GM21576 (cell line): Measurements from ENCODE around the gene SENP1.

Source experiments
- ATAC-seq: cut with Tn5 transposase; IDR thresholded peaks from one replicate; pipeline ENCODE4 v1.9.1; 2021; ENCODE audit warnings: mild to moderate bottlenecking, moderate library complexity; ENCODE audit not compliant: unreplicated experiment

SENP1 gene

GRCh38 chr12:48037267-48037915 is 68.5 kb downstream of the SENP1 start:
- ATAC-seq = no peak

- no peak for ATAC-seq
Observed at GRCh38 chr12:48036818-48037217, 69.1 kb downstream of the SENP1 start.

GRCh38 chr12:48034835-48035805 is 70.8 kb downstream of the SENP1 start:
- no peak for ATAC-seq

- no peak for ATAC-seq
Observed at GRCh38 chr12:48033451-48033850, 72.4 kb downstream of the SENP1 start.

- no peak for ATAC-seq
Observed at GRCh38 chr12:48032597-48032996, 73.3 kb downstream of the SENP1 start.

- no peak for ATAC-seq
Observed at GRCh38 chr12:48031135-48031960, 74.5 kb downstream of the SENP1 start.

- ATAC-seq = no peak
Observed at GRCh38 chr12:48030173-48030650, 75.7 kb downstream of the SENP1 start.

- ATAC-seq = no peak
Observed at GRCh38 chr12:48029491-48030172, 76.2 kb downstream of the SENP1 start.

GRCh38 chr12:48028541-48029431 is 77.1 kb downstream of the SENP1 start:
- no peak for ATAC-seq

GRCh38 chr12:48027183-48028002 is 78.5 kb downstream of the SENP1 start:
- no peak for ATAC-seq

- no peak for ATAC-seq
Observed at GRCh38 chr12:48026060-48026827, 79.6 kb downstream of the SENP1 start.

GRCh38 chr12:48025281-48025680 is 80.6 kb downstream of the SENP1 start:
- ATAC-seq = no peak

GRCh38 chr12:48024735-48025134 is 81.1 kb downstream of the SENP1 start:
- ATAC-seq = no peak

- no peak for ATAC-seq
Observed at GRCh38 chr12:48023386-48023785, 82.5 kb downstream of the SENP1 start.

GRCh38 chr12:48022676-48023385 is 83.0 kb downstream of the SENP1 start:
- ATAC-seq = no peak

- ATAC-seq = no peak
Observed at GRCh38 chr12:48022180-48022521, 83.7 kb downstream of the SENP1 start.

GRCh38 chr12:48021485-48022179 is 84.2 kb downstream of the SENP1 start:
- ATAC-seq = no peak
